ENCODE measurements around the gene USP3.

USP3 gene

GRCh38 chr15:63555507-63555906, 51.1 kb downstream of the USP3 start:
- Histone ChIP-seq H3K9ac (ENCODE audit: low read length) (no peak overlapping the region), H4K20me1 (ENCODE audit: insufficient read depth, low read length) (no peaks in the 10 kb centered on the region), H3F3A (ENCODE audit: insufficient read depth, low read length) (no peaks in the 10 kb centered on the region), H3K4me2 (ENCODE audit: low read depth, low read length) (no peak overlapping the region), H3K27me3 (replicated peaks; ENCODE audit: insufficient read depth, low read length) (no peaks in the 10 kb centered on the region), H3K79me2 (ENCODE audit: low read length) (no peaks in the 10 kb centered on the region), H3K4me3 (ENCODE audit: low read length) (no peak overlapping the region), H2AFZ (ENCODE audit: low read length) (no peak overlapping the region), H3K4me1 (ENCODE audit: low read length) (no peaks in the 10 kb centered on the region), H3K27ac (ENCODE audit: low read length) (no peak overlapping the region), H3K36me3 (replicated peaks; ENCODE audit: insufficient read depth, low read length) (no peaks in the 10 kb centered on the region; the same call in 1 of the 2 replicates), H3K9me3 (replicated peaks; ENCODE audit: insufficient read depth, low read length) (no peaks in the 10 kb centered on the region), H3K9me2 (replicated peaks; ENCODE audit: insufficient read depth, low read length) (no peaks in the 10 kb centered on the region)
- TF ChIP-seq CTCF (IDR thresholded peaks at IDR 0.05; ENCODE audit: low read length) (no peak), EZH2 (optimal IDR thresholded peaks at IDR 0.05; ENCODE audit: low read depth, low read length) (no peak), EZH2phosphoT487 (IDR thresholded peaks at IDR 0.05; ENCODE audit: low read length) (no peak)
- no peak for DNase-seq

DNA sequence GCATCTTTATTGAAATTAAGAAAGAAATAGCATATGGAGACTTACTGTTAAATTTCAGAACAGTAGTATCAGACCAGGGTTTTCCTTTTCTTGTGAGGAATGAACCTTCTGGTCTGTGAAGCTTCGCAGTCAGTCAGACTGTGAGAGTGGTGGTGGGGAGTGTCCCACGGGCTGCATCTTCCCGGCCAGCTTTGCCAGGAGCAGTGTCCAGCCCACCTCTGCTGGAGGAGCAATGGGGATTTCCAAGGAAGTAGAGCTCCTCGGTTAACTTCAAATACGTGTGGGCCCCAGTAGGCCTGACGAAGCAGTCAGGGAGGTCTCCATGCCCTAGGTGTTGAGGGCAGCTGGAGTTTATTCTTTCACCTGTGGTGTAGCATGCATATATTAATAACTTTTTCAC, 51.9 kb downstream of the USP3 start:
- no peak overlapping the region for H3K4me3 ChIP-seq (ENCODE audit: low read length)
- H3K36me3 ChIP-seq (replicated peaks; ENCODE audit: insufficient read depth, low read length): no peaks in the 10 kb centered on the region; the same call in 1 of the 2 replicates
- TF ChIP-seq CTCF (IDR thresholded peaks at IDR 0.05; ENCODE audit: low read length) (no peak), EZH2 (optimal IDR thresholded peaks at IDR 0.05; ENCODE audit: low read depth, low read length) (no peak), EZH2phosphoT487 (IDR thresholded peaks at IDR 0.05; ENCODE audit: low read length) (no peak)
- no peaks in the 10 kb centered on the region; the same call in 1 of the 2 replicates for H3K79me2 ChIP-seq (ENCODE audit: low read length)
- no peak overlapping the region for H3K9ac ChIP-seq (ENCODE audit: low read length)
- no peak overlapping the region for H2AFZ ChIP-seq (ENCODE audit: low read length)
- H3K27ac ChIP-seq (ENCODE audit: low read length): no peak overlapping the region
- H3K9me3 ChIP-seq (replicated peaks; ENCODE audit: insufficient read depth, low read length): no peaks in the 10 kb centered on the region
- no peaks in the 10 kb centered on the region for H3K27me3 ChIP-seq (replicated peaks; ENCODE audit: insufficient read depth, low read length)
- DNase-seq: no peak
- H3F3A ChIP-seq (ENCODE audit: insufficient read depth, low read length): no peaks in the 10 kb centered on the region
- no peaks in the 10 kb centered on the region for H3K4me1 ChIP-seq (ENCODE audit: low read length)
- no peaks in the 10 kb centered on the region for H4K20me1 ChIP-seq (ENCODE audit: insufficient read depth, low read length)
- no peak overlapping the region for H3K4me2 ChIP-seq (ENCODE audit: low read depth, low read length)
- H3K9me2 ChIP-seq (replicated peaks; ENCODE audit: insufficient read depth, low read length): no peaks in the 10 kb centered on the region

GRCh38 chr15:63556736-63557135, 52.3 kb downstream of the USP3 start:
- Histone ChIP-seq H3K9me3 (replicated peaks; ENCODE audit: insufficient read depth, low read length) (no peaks in the 10 kb centered on the region), H4K20me1 (ENCODE audit: insufficient read depth, low read length) (no peaks in the 10 kb centered on the region), H3K27ac (ENCODE audit: low read length) (no peak overlapping the region), H3K9ac (ENCODE audit: low read length) (no peak overlapping the region), H3K79me2 (ENCODE audit: low read length) (no peaks in the 10 kb centered on the region; the same call in 1 of the 2 replicates), H3K9me2 (replicated peaks; ENCODE audit: insufficient read depth, low read length) (no peaks in the 10 kb centered on the region), H3F3A (ENCODE audit: insufficient read depth, low read length) (no peaks in the 10 kb centered on the region), H3K27me3 (replicated peaks; ENCODE audit: insufficient read depth, low read length) (no peaks in the 10 kb centered on the region), H3K36me3 (replicated peaks; ENCODE audit: insufficient read depth, low read length) (no peaks in the 10 kb centered on the region; the same call in 1 of the 2 replicates), H3K4me2 (ENCODE audit: low read depth, low read length) (no peak overlapping the region), H3K4me1 (ENCODE audit: low read length) (no peaks in the 10 kb centered on the region), H3K4me3 (ENCODE audit: low read length) (no peak overlapping the region), H2AFZ (ENCODE audit: low read length) (no peak overlapping the region)
- TF ChIP-seq EZH2 (optimal IDR thresholded peaks at IDR 0.05; ENCODE audit: low read depth, low read length) (no peak), EZH2phosphoT487 (IDR thresholded peaks at IDR 0.05; ENCODE audit: low read length) (no peak), CTCF (IDR thresholded peaks at IDR 0.05; ENCODE audit: low read length) (no peak)
- DNase-seq: no peak

Measured in MM.1S (cell line).